Left forelimb (tissue), 1 donor: ENCODE results near the gene FILIP1L.

Experiments used
- DNase-seq: peaks from one replicate; pipeline ENCODE4 v3.0.0-alpha.2; 2018; ENCODE audit warnings: low spot score

The FILIP1L gene

GRCh38 chr3:99867594-99868310 is 246.5 kb downstream of the FILIP1L start:
- no peak for DNase-seq

GRCh38 chr3:99866261-99866761 is 248.0 kb downstream of the FILIP1L start:
- DNase-seq: no peak

- DNase-seq: no peak
These were observed 249.0 kb downstream of the FILIP1L start for GRCh38 chr3:99865321-99865720.

- DNase-seq: no peak
These were observed 250.0 kb downstream of the FILIP1L start for GRCh38 chr3:99864289-99864688.

GRCh38 chr3:99863588-99863987 is 250.7 kb downstream of the FILIP1L start:
- no peak for DNase-seq

GRCh38 chr3:99863002-99863401 is 251.3 kb downstream of the FILIP1L start:
- no peak for DNase-seq

GRCh38 chr3:99862208-99862607 is 252.1 kb downstream of the FILIP1L start:
- DNase-seq: no peak

- DNase-seq: no peak
These were observed 253.1 kb downstream of the FILIP1L start for GRCh38 chr3:99861216-99861615.

- DNase-seq: no peak
These were observed 254.5 kb downstream of the FILIP1L start for GRCh38 chr3:99859825-99860224.

- no peak for DNase-seq
These were observed 255.8 kb downstream of the FILIP1L start for GRCh38 chr3:99858469-99858868.

GRCh38 chr3:99857278-99857677 is 257.0 kb downstream of the FILIP1L start:
- DNase-seq: no peak

GRCh38 chr3:99856437-99857220 is 257.7 kb downstream of the FILIP1L start:
- no peak for DNase-seq

- DNase-seq: no peak
These were observed 258.4 kb downstream of the FILIP1L start for GRCh38 chr3:99855900-99856299.

- DNase-seq: no peak
These were observed 259.5 kb downstream of the FILIP1L start for GRCh38 chr3:99854756-99855298.

- DNase-seq: no peak
These were observed 261.4 kb downstream of the FILIP1L start for GRCh38 chr3:99852851-99853250.

- no peak for DNase-seq
These were observed 262.3 kb downstream of the FILIP1L start for GRCh38 chr3:99851955-99852354.

GRCh38 chr3:99850608-99851007 is 263.7 kb downstream of the FILIP1L start:
- DNase-seq: no peak

GRCh38 chr3:99848433-99848832 is 265.9 kb downstream of the FILIP1L start:
- DNase-seq: no peak

GRCh38 chr3:99846477-99847160 is 267.7 kb downstream of the FILIP1L start:
- DNase-seq: no peak

GRCh38 chr3:99845999-99846398 is 268.3 kb downstream of the FILIP1L start:
- DNase-seq: no peak

- DNase-seq: no peak
These were observed 269.0 kb downstream of the FILIP1L start for GRCh38 chr3:99845331-99845730.

- no peak for DNase-seq
These were observed 270.6 kb downstream of the FILIP1L start for GRCh38 chr3:99843590-99844258.
